ENCODE data around the gene RAB2B.

- TF ChIP-seq, protein P1, sequence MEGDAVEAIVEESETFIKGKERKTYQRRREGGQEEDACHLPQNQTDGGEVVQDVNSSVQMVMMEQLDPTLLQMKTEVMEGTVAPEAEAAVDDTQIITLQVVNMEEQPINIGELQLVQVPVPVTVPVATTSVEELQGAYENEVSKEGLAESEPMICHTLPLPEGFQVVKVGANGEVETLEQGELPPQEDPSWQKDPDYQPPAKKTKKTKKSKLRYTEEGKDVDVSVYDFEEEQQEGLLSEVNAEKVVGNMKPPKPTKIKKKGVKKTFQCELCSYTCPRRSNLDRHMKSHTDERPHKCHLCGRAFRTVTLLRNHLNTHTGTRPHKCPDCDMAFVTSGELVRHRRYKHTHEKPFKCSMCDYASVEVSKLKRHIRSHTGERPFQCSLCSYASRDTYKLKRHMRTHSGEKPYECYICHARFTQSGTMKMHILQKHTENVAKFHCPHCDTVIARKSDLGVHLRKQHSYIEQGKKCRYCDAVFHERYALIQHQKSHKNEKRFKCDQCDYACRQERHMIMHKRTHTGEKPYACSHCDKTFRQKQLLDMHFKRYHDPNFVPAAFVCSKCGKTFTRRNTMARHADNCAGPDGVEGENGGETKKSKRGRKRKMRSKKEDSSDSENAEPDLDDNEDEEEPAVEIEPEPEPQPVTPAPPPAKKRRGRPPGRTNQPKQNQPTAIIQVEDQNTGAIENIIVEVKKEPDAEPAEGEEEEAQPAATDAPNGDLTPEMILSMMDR (IDR thresholded peaks at IDR 0.05) = no peak
- no peak for TF ChIP-seq POLR2A (IDR thresholded peaks at IDR 0.05)
- no peak for TF ChIP-seq EP300 (IDR thresholded peaks at IDR 0.05)
Observed at GRCh38 chr14:21510735-21511657, 34.2 kb upstream of the RAB2B start, which contains the start of gene METTL3.
